Mesenteric fat pad (tissue), 1 donor: Measurements from ENCODE around the gene TRMT2A. TPM values are rescaled to one million over a fixed set of nuclear protein-coding genes. Genes with fewer than 3 reads are reported as not detected.
"Not testable (repeated sequence)": the region's sequence is repeated elsewhere in the genome, so short reads cannot be mapped to it uniquely, and the experiment has no call there.

Experiments used
- DNase-seq: peaks from one replicate; pipeline ENCODE4 v3.0.0-alpha.2; 2020; ENCODE audit warnings: low spot score
- total RNA-seq: library from RNA; stranded (reverse); fragmentation: NEBNext Ultra II Directional; extraction: Animal tissue kit (Norgen Biotek cat#: 25700); gene quantifications from one replicate; pipeline ENCODE4 v1.2.1, GENCODE V29; 2021
- donor health status: DM: yes; HTN: yes; CAD: no.

The TRMT2A gene
- total RNA-seq, 1 donor from 2014 or later, result 49.2 TPM

DNA sequence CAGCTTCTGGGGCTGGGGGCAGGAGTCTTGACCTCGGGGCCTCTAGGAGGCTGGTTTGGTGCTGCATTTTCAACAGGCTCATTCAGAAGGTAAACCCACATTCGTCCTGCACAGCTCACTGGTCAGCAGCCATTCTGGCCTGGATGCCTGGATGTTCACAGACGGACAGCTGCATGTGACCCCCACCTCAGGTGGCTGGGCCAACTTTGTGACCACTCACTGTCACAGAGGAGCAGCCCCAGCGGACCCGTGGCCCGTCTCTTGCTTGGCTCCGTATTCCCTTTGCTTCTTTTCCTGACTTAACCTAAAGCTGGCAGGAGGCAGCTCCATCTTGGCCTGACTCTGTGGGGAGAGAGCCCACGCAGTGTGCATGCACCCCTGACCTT is 28.8 kb downstream of the TRMT2A start:
- no peak for DNase-seq

DNA sequence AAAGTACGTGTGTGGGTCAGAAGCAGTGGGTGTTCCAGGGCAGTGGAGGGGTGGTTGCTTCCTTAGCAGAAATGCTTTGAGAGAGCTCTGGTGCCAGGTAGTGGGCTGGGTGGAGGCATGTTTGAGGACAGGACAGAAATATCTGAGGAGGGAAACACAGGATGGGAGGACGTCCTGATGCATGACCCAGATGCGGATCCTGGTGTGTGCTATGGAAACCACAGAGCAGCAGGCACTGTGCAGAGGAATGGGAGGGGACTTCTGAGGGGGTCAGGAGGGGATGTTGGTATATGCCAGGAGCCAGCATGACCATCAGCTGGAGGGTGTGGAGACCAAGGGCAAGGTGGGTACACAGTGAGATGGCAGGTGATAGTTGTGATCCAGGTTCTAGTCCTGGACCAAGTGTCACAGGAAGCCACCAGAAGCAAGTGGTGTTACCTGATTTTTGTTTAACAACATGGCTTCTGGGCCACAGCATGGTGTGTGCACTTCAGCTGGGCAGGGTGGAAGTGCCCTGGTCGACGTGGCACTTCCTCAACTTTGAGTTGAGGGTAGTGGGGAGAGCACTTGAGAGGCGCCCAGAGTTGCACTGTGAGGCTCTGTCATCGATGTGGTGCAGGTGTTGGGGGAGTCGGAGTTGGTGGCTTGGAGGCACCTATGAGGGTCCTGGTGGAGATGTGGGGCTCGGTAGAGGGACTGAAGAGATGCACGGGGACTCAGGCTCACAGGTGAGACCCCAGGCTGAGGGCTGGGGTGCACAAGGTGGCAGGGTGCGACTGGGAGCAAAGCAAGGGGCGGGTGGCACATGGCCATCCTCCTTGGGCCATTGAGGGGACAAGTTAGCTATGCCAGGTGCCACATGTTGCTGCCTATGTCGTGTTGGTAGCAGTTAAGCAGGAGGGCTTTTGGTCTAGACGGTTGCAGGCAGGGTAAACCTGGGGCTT is 29.4 kb downstream of the TRMT2A start:
- no peak for DNase-seq

DNA sequence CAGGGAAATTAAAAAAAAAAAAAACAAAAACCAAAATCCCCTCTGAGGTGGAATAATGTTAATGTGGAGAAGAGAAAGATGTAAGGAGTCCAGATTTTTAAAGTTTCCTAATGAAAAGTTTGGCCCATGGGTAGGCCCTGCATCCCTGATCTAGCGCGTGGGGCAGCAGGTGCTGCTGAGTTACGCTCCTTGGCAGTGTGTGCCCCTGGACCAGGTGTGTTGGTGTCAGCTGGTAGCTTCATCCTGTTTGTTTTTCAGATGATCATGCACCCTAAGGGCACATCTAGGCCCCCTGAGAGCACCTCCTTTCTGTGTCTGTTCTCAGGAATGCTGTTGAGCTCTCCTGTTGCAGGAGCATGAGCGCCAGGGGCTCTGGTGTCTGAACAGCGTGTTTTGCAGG is 30.3 kb downstream of the TRMT2A start:
- no peak for DNase-seq

DNA sequence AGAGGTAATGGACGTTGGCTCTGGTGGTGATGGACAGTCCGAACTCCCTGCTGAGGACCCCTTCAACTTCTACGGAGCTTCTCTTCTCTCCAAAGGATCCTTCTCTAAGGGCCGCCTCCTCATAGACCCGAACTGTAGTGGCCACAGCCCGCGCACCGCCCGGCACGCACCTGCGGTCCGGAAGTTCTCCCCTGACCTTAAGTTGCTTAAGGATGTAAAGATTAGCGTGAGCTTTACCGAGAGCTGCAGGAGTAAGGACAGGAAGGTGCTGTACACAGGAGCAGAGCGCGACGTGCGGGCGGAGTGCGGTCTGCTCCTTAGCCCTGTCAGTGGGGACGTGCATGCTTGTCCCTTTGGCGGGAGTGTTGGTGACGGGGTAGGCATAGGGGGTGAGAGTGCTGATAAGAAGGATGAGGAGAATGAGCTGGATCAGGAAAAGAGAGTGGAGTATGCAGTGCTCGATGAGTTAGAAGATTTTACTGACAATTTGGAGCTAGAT is 30.9 kb downstream of the TRMT2A start:
- DNase-seq, result no peak

DNA sequence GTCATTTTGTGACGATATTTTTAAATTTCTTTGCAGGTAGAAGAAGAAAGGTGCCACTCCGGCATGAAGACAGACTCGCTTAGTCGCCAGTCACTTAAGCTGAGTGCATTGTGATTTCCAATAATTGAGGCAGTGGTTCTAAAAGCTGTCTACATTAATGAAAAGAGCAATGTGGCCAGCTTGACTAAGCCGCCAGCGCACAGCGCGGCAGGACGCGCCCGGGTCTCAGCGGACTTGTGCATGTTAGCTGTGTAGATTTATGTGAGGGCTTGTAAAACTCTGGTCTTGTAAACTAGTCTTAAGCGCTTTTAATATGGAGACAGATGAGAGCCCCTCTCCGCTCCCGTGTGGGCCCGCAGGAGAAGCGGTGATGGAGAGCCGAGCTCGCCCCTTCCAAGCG is 31.4 kb downstream of the TRMT2A start:
- no peak for DNase-seq

DNA sequence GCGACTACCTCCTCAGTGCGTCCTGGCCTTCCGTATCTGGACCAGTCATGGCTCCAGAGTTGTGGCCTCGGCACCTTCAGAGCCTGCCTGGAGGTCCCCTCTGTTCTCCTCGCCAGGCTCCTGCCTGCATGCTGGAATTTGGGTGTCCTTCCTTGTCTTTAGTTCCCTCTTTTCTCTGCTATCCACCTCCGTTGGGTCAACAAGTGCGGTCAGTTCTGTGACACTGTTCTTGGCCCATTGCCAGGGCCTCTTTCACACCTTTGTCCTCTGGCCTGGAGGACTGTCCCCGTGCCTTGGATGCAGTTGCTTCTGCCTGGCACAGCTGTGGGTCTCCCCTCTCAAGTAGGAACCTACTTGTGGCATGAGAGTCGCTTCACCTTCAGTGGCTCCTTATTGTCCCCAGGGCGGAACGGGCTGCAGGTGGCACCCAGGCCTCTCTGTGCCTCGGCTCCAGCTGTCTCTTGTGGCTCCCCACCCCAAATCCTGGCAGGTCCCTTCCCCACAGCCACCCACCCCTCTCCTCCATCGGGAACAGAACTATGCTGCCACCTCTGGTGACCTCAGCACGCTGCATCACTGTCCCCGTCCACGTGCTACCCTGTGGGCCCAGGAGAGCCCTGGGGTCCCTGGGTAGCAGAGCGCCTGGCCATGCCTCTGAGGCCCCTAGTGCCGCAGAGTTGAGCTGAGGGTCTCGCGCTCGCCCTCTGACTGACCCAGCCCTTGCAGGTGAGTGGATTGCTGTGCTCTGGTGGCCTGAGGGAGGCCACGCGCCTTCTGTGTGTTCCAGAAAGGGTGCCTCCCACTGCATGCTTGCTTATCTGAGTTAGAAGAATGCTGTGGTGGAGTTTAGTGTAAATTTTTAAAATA is 32.2 kb downstream of the TRMT2A start:
- DNase-seq, result no peak

DNA sequence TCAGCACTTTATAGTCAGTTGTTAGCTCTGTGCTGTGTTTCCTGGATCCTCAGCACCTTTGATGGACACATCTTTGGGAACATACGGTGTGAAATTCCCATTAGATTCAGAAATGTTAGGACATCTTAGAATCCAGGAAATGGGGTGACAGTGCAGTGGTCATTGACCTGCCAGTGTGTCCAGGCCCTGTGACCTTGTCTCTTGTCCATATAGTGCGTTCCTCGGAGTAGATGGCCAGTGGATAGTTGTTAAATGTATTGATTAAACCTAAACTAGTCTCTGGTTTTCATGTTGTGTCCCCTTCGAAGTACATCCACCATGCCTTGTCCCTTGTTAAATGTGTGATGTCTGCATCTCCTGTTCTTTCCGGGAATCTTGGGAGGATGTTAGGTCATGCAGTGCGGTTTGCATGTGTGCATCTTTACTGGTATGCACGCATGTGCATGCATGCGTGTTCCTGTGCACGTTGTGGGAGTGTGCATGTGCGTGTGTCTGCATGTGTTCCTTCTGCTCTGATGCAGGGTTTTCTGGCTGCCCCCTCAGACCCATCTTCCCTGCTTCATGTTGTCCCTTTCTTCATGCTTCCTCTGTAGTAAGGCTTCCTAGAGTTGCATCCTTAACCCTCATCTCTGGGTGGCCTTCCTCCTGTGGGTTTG is 33.0 kb downstream of the TRMT2A start:
- no peak for DNase-seq

DNA sequence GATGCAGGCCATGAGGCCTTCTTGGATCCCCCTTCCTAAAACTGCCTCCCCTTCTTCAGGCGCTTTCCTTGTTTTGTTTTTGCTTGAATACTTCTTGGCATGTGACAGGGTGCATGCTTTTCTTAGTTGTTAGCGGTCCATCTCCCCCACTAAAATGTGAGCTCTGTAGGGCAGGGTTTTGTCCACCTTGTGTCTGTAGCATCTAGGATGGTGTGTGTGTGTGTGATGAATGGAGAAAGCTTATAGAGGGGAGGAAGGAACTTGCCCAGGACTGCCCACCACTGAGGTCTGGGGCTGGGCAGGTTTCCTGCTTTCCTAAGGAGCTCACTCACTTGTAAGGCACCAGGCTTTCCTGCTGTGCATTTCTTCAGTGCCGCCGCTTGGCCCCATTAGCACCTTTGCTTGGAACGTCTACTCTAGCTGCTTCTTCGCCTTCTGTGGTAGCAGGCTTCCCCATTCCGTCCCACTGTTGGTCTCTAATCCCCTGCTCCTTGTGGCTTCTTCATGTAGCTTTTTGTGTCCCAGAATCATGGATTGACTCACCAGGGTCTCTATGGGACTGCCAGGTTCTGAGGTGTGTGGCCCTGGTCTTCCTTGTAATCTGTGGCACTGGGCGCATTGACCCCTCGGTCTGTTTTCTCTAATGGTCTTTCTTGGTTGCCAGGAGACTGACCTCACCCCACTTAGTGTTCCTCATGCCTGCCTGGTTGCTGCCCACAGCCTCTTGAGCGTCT is 33.7 kb downstream of the TRMT2A start:
- no peak for DNase-seq

DNA sequence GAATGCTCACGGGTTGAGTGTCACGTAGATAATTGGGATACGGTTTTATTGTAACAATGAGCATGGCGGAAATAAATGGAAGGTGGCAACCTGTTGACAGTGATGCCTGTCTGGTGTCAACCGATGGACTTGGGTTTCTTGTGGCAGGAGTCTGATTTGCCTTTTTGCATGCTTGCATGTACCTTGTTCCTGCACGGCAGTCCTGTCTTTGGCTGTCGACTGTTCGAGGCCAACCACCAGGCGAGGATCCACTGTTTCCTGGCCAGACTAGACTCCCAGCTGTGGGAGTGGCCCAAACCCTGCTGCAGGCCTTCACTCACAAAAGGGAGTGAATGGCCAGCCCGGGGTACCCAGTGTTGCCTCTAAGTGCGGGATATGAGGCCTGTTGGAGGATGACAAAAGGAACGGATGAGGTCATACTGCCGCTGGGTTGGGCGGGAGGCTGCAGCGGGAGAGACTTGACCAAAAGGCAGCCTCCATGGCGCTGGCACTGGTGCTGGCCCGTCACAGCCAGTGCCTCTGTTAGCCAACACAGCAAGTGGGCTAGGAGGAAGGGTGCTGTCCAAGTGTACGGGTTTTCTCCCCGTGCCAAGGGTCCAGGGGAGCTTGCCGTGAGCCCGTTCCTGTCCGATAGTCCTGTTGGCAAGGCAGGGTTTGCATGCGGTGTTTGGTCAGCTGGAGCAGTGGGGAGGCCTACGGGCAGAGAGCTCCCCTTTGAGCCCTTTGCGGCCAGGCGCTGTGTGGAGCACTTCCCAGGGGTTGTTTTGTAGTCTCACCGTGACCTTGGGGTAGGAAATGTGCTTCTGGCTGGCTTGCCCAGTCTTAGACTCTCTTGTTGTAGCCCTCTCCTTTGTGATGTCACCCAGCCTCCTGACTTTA is 36.0 kb downstream of the TRMT2A start:
- no peak for DNase-seq

DNA sequence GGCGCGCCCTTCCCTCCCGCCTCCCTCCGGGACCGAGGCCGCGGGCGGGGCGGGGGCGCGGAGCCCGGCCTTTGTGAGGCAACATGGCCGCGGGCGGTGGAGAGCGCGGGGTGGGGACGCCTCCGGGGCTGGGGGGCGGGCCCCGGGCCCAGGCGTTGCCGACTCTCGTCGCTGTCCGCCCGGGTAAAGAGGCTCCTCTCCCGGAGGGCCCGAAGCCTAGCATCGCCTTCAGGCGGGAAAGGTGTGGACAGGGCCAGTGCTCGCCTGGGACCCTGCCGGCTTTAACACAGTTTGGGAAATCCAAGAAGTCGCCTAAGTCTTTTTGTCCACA is 36.6 kb downstream of the TRMT2A start:
- no peak for DNase-seq

DNA sequence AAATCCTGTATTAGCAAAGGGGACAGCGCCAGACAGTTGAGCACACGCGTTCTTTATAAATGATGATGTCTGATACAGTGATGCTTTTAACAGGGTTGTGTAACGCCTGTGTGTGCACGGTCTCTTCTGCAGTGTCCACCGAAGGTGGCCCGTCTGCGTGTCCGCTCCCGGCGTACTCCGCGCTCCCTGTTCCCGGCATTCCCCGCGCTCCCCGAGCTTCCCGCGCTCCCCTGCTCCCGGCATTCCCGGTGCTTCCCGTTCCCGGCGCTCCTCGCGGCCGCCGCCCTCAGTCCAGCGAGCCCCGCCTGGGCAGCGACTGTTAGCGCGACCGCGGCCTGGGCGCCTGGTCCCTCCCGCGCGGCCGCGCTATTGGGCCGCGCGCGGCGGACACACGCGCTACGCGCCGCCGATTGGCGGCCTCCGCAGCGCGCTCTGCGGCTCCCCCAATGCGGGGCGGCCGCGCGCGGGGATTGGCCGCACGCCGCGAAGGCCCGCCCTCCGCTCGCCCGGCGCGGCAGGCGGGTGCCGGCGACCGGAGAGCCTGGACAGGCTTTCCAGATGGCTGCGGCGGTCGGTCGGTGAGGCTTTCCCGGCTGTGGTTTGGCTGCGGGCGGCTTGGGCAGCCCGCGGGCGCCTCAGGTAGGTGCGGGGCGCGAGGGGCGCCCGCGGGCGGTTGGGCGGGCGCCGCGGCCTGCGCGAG is 37.1 kb downstream of the TRMT2A start, which contains the start of gene DGCR8:
Gene DGCR8 (plus strand): TSS at position 497 of the 700 bp plus-strand sequence. CDS start 5,723 bp downstream, outside the sequence.
- peak; percentile 97 for DNase-seq

DNA sequence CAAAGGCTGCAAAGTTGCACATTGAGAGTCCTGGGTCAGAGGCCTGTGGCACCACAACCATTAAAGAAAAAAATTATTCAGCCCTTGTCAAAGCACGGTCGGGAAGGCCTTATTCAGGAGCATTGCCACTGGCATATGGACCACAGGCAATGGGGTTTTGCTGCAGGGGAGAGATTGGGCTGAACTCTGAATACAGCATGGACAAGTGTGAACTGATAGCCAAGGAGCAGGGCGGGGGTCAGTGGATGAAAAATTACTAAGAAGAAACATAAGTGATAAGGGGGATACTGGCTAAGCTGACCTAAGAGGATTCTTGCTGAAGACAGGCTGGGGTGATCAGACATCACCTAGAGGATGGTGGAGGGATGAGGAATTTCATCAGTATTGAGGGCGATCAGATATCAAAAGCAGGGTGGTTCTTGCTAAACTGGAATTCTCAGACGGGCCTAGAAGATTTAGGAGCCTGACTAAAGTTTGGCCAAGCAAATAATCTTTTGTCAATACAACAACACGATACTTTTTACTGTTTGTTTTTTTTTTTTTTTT is 40.3 kb downstream of the TRMT2A start:
- DNase-seq, result no peak

DNA sequence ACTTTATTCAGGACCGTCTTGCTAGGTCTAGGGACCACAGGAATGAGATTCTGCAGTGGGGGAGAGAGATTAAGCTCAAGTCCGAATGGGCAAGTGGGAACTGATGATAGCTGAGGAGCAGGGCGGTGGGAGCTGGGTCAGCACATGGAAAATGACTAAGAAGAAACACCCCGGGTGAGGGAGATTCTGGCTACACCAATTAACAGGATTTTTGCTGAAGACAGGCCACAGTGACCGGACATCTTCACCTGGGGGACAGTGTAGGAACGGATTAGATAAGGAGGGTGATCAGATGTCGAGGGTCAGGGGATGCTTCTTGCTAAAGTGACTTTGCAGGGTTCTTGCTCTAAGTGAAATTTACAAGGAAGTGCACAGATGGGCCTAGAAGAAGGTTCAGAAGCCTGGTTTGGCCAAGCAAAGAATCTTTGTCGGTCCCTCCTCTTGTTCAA is 45.5 kb downstream of the TRMT2A start:
- no peak for DNase-seq

DNA sequence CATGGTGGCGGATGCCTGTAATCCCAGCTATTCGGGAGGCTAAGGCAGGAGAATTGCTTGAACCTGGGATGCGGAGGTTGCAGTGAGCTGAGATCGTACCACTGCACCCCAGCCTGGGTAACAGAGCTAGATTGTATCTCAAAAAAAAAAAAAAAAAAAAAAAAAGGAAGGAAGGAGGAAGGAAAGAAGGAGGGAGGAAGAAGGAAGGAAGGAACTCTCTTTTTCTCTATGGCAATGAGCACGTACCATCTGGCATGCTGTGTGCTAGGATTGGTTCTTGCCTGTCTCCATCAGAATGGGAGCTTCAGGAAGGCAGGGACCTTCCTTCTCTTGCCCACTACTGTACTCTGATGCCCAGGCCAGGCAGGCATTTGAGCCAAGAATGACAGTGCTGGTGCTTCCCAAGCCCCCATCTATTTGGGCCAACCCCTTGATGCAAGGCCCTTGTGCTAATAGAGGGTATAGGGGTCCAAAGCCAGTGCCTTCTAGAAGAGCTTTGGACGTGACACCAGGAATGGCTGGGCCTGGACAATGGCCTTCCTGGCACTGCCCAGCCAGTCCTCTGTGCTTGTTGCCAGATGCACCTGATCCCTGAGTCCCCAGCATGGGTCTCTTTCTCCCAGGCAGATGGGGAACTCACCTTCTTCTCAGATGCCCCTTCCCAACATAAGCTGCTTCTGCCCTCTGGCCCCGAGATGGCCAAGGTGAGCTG is 47.5 kb downstream of the TRMT2A start:
- DNase-seq, result no peak

DNA sequence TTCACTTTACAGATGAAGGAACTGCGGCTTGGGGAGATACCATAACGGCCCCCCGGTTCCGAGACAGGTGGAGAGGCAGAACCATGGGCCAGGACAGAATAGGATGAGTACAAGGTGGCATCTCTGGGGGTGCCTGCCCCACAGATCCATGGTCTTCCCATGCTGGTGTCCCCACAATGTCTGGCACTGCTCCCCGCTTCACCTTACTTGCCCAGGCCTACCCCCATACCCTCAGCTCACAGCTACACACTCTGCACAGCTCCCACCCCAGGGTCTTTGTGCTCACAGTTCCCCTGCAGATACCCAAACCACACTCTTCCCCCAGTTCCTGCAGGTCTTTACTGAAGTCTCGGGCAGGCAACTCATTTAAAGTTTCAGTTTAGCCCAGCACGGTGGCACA is 48.4 kb downstream of the TRMT2A start:
- DNase-seq, result no peak

DNA sequence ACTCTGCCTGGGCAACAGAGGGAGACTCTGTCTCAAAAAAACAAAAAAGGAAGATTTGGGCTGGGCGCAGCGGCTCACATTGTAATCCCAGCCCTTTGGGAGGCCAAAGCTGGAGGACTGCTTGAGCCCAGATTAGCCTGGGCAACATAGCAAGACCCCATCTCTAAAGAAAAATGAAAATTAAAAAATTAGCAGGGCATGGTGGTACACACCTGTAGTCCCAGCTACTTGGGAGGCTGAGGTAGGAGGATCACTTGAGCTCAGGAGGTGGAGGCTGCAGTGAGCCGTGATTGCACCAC is 49.7 kb downstream of the TRMT2A start:
- DNase-seq, result not testable (repeated sequence)

DNA sequence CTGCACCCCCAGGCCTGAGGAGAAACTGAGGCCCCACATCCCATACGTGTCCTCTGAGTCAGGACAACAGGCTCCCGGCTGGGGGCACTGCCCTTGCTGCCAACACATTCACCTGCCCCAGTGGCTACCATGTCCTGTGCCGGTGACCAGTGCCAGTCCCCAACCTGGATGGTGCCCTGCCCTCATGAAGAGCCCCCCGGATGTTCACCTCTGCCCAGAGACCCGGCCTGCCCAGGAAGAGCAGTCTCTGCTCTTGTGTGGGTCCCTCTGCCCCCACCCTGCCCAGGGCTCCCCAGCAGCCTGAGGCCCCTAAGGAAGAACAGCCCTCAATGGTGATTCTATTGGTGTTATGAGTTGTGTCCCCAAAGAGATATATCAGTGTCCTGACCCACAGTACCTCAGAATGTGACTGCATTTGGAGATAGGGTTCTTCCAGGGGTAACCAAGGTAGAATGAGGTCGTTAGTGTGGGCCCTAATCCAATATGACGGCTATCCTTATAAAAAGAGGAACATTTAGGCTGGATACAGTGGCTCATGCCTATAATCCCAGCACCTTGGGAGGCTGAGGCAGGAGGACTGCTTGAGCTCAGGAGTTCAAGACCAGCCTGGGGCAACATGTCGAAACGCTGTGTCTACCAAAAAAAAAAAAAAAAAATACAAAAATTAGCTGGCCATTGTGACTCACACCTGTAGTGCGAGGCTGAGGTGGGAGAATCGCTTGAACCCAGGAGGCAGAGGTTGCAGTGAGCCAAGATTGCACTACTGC is 50.2 kb downstream of the TRMT2A start:
- no peak for DNase-seq
